ENCODE measurements around the gene SLC43A2.
"Not testable (repeated sequence)": the region's sequence is repeated elsewhere in the genome, so short reads cannot be mapped to it uniquely, and the experiment has no call there.

DNA sequence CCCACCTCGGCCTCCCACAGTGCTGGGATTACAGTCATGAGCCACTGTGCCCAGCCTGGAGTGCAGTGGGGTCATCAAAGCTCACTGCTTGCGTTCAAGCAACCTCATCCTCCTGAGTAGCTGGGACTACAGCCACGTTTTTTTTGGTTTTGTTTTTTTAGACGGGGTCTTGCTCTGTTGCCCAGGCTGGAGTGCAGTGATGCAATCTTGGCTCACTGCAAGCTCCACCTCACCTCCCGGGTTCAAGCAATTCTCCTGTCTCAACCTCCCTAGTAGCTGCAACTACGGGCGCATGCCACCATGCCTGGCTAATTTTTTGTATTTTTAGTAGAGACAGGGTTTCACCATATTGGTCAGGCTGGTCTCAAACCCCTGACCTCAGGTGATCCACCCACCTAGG is 24.2 kb upstream of the SLC43A2 start:
- TF ChIP-seq CTCF, POLR2A, EP300, POLR2AphosphoS5 (IDR thresholded peaks at IDR 0.05): not testable (repeated sequence)

All from upper lobe of left lung (tissue), 4 donors.